ENCODE measurements around the gene PRKN. TPM values are rescaled to one million over a fixed set of nuclear protein-coding genes. Genes with fewer than 3 reads are reported as not detected.

PRKN gene
- total RNA-seq, 6 experiments from 2014 or later: 0.32 TPM; not detected in 5

- DNase-seq: no peak
- Mint-ChIP-seq H3K27ac (no peak overlapping the region), H3K9me3 (peaks cover 59% of the 10 kb centered on the region), H3K4me3 (no peak overlapping the region), H3K36me3 (ENCODE audit: low read depth) (0 out of 2 replicates have a peak, but pooled peaks cover 11% of the 10 kb centered on the region), H3K4me1 (ENCODE audit: low read depth) (no peaks in the 10 kb centered on the region), H3K27me3 (ENCODE audit: insufficient read depth) (no peaks in the 10 kb centered on the region)
- TF ChIP-seq CTCF (IDR thresholded peaks at IDR 0.05): no peak
Observed at GRCh38 chr6:161594412-161594811, 1133.2 kb downstream of the PRKN start.

- Mint-ChIP-seq H3K36me3 (ENCODE audit: low read depth) (0 out of 2 replicates have a peak, but pooled peaks cover 11% of the 10 kb centered on the region), H3K27ac (no peak overlapping the region), H3K9me3 (peaks cover 49% of the 10 kb centered on the region), H3K4me1 (ENCODE audit: low read depth) (no peaks in the 10 kb centered on the region), H3K4me3 (no peak overlapping the region), H3K27me3 (ENCODE audit: insufficient read depth) (no peaks in the 10 kb centered on the region)
- no peak for DNase-seq
- TF ChIP-seq CTCF (IDR thresholded peaks at IDR 0.05): no peak
Observed at GRCh38 chr6:161590961-161591627, 1136.5 kb downstream of the PRKN start.

GRCh38 chr6:161586887-161587286, 1140.7 kb downstream of the PRKN start:
- H3K27me3 Mint-ChIP-seq (ENCODE audit: insufficient read depth): no peaks in the 10 kb centered on the region
- H3K27ac Mint-ChIP-seq: no peak overlapping the region
- H3K9me3 Mint-ChIP-seq: peaks cover 21% of the 10 kb centered on the region
- TF ChIP-seq CTCF (IDR thresholded peaks at IDR 0.05): no peak
- peaks cover 9% of the 10 kb centered on the region; the same call in 1 of the 2 replicates for H3K36me3 Mint-ChIP-seq (ENCODE audit: low read depth)
- H3K4me1 Mint-ChIP-seq (ENCODE audit: low read depth): no peaks in the 10 kb centered on the region
- no peak for DNase-seq
- H3K4me3 Mint-ChIP-seq: no peak overlapping the region

- no peaks in the 10 kb centered on the region for H3K4me1 Mint-ChIP-seq (ENCODE audit: low read depth)
- H3K27ac Mint-ChIP-seq: no peak overlapping the region
- DNase-seq: no peak
- TF ChIP-seq CTCF (IDR thresholded peaks at IDR 0.05): no peak
- peaks cover 4% of the 10 kb centered on the region; the same call in 1 of the 2 replicates for H3K36me3 Mint-ChIP-seq (ENCODE audit: low read depth)
- H3K9me3 Mint-ChIP-seq: peaks cover 36% of the 10 kb centered on the region
- H3K27me3 Mint-ChIP-seq (ENCODE audit: insufficient read depth): no peaks in the 10 kb centered on the region
- no peak overlapping the region for H3K4me3 Mint-ChIP-seq
Observed at GRCh38 chr6:161584621-161585340, 1142.8 kb downstream of the PRKN start.

GRCh38 chr6:161584051-161584450, 1143.5 kb downstream of the PRKN start:
- no peak for TF ChIP-seq CTCF (IDR thresholded peaks at IDR 0.05)
- no peak for DNase-seq
- H3K27ac Mint-ChIP-seq: no peak overlapping the region
- H3K36me3 Mint-ChIP-seq (ENCODE audit: low read depth): peaks cover 4% of the 10 kb centered on the region; the same call in 1 of the 2 replicates
- no peaks in the 10 kb centered on the region for H3K4me1 Mint-ChIP-seq (ENCODE audit: low read depth)
- no peaks in the 10 kb centered on the region for H3K27me3 Mint-ChIP-seq (ENCODE audit: insufficient read depth)
- peaks cover 36% of the 10 kb centered on the region for H3K9me3 Mint-ChIP-seq
- H3K4me3 Mint-ChIP-seq: no peak overlapping the region
